Endothelial cell of umbilical vein (primary cell): ENCODE results near the gene AK5. TPM values are rescaled to one million over a fixed set of nuclear protein-coding genes. Genes with fewer than 3 reads are reported as not detected.

Source experiments
- BruUV-seq: library from RNA; stranded (reverse); fragments of 400-500 nt; replicated peaks from 2 replicates; lab custom pipeline; 2021; lab: Mats Ljungman, UMichigan
- CTCF ChIA-PET: fragments of 300-600, 350-600 bp; sonication (Branson Sonifier 250); formaldehyde crosslinking; loops from one replicate; lab custom pipeline; 2021; ENCODE audit warnings: antibody characterized with exemption, inconsistent platforms; lab: Charles Lee
- POLR2A ChIA-PET: fragments of 300-600, 350-600 bp; sonication (Branson Sonifier 250); formaldehyde crosslinking; loops from one replicate; lab custom pipeline; 2021; ENCODE audit warnings: antibody characterized with exemption, inconsistent platforms; lab: Charles Lee
- DNase-seq: peaks from one replicate; pipeline ENCODE4 v3.0.0-alpha.2; 2011; ENCODE audit warnings: low read depth, low spot score
- FAIRE-seq: peaks from 2 replicates; lab custom pipeline; 2011; peaks lifted over from hg19 to GRCh38; lab: Jason Lieb, UNC
- H2AFZ ChIP-seq: 2 replicates; pipeline ENCODE4 v1.6.0; 2012; ENCODE audit warnings: low read depth, low read length, control low read depth, inconsistent platforms
- H3K27ac ChIP-seq: 2 replicates; pipeline ENCODE4 v1.5.1; 2011; ENCODE audit warnings: low read depth, mild to moderate bottlenecking, control low read depth, low read length, moderate library complexity; ENCODE audit not compliant: insufficient read depth
- H3K27me3 ChIP-seq, 2 experiments: 2 replicates each; pipeline versions ENCODE4 v1.6.0 to v1.6.1; 2011; ENCODE audit warnings: low read length in 2 of 2, mixed read lengths in 1 of 2; ENCODE audit not compliant: control insufficient read depth in 2 of 2, insufficient read depth in 2 of 2
- H3K36me3 ChIP-seq, 2 experiments: 2 replicates in 1 of 2; 3 replicates in 1 of 2; pipeline ENCODE4 v1.5.1; 2011; ENCODE audit warnings: low read length in 2 of 2, mild to moderate bottlenecking in 1 of 2, moderate library complexity in 1 of 2; ENCODE audit not compliant: control insufficient read depth in 2 of 2, insufficient read depth in 2 of 2; ENCODE audit errors: extremely low read depth in 1 of 2
- H3K4me1 ChIP-seq: 3 replicates; pipeline ENCODE4 v1.5.1; 2011; ENCODE audit warnings: mild to moderate bottlenecking, low read length; ENCODE audit not compliant: control insufficient read depth, insufficient read depth; ENCODE audit errors: extremely low read depth
- H3K4me2 ChIP-seq: 2 replicates; pipeline ENCODE4 v1.6.1; 2011; ENCODE audit warnings: low read length, control low read depth, mixed read lengths; ENCODE audit not compliant: insufficient read depth
- H3K4me3 ChIP-seq, 3 experiments: fragments of 200-600 bp in 1 of 3; sonication (generic), shearing (Covaris generic) in 1 of 3; replicated peaks in 1 of 3; 2 replicates each; pipeline ENCODE4 v1.5.1; 2011 to 2016; ENCODE audit warnings: control low read depth in 3 of 3, low read length in 3 of 3, mild to moderate bottlenecking in 2 of 3, inconsistent platforms in 1 of 3, low read depth in 1 of 3, moderate library complexity in 1 of 3; ENCODE audit not compliant: insufficient read depth in 1 of 3
- H3K79me2 ChIP-seq: 2 replicates; pipeline ENCODE4 v1.6.0; 2012; ENCODE audit warnings: low read length, inconsistent platforms; ENCODE audit not compliant: control insufficient read depth, insufficient read depth
- H3K9ac ChIP-seq: replicated peaks from 2 replicates; pipeline ENCODE3; 2011; ENCODE audit warnings: low read length, control low read depth; ENCODE audit not compliant: insufficient read depth; ENCODE audit errors: extremely low read depth
- H3K9me1 ChIP-seq: replicated peaks from 3 replicates; pipeline ENCODE4 v1.6.0; 2011; ENCODE audit warnings: mild to moderate bottlenecking, low read length; ENCODE audit not compliant: control insufficient read depth, insufficient read depth; ENCODE audit errors: extremely low read depth
- H3K9me3 ChIP-seq: replicated peaks from 2 replicates; pipeline ENCODE4 v1.5.1; 2012; ENCODE audit warnings: low read length, inconsistent platforms; ENCODE audit not compliant: control insufficient read depth, insufficient read depth
- H4K20me1 ChIP-seq: replicated peaks from 2 replicates; pipeline ENCODE3; 2011; ENCODE audit warnings: mild to moderate bottlenecking, low read length; ENCODE audit not compliant: control insufficient read depth, insufficient read depth; ENCODE audit errors: extremely low read depth
- CTCF ChIP-seq, 2 donors: IDR thresholded peaks; 1 replicate in 1 of 2; 2 replicates in 1 of 2; pipeline ENCODE4 v1.5.1; 2011; ENCODE audit warnings: low read length in 2 of 2, mild to moderate bottlenecking in 2 of 2, moderate library complexity in 2 of 2, control low read depth in 1 of 2, inconsistent platforms in 1 of 2, low read depth in 1 of 2; ENCODE audit not compliant: insufficient read depth in 1 of 2; ENCODE audit errors: extremely low read depth in 1 of 2
- EZH2 ChIP-seq: IDR thresholded peaks from 2 replicates; pipeline ENCODE4 v1.6.1; 2012; ENCODE audit warnings: borderline replicate concordance, low read depth, mild to moderate bottlenecking, moderate library complexity, low read length, inconsistent platforms; ENCODE audit not compliant: severe bottlenecking
- GATA2 ChIP-seq: IDR thresholded peaks from 2 replicates; pipeline ENCODE4 v1.7.0; 2011; ENCODE audit warnings: low read depth, mild to moderate bottlenecking, moderate library complexity, mixed read lengths, low read length; ENCODE audit not compliant: insufficient read length, insufficient read depth
- JUN ChIP-seq: IDR thresholded peaks from 2 replicates; pipeline ENCODE4 v1.6.1; 2011; ENCODE audit warnings: borderline replicate concordance, low read depth; ENCODE audit not compliant: insufficient read length, insufficient read depth
- MAX ChIP-seq: IDR thresholded peaks from 2 replicates; pipeline ENCODE4 v1.6.1; 2011; ENCODE audit not compliant: insufficient read depth, insufficient read length
- MYC ChIP-seq: IDR thresholded peaks from one replicate; pipeline ENCODE4 v1.6.1; 2011; ENCODE audit warnings: mild to moderate bottlenecking, low read depth, low read length
- POLR2AphosphoS5 ChIP-seq: IDR thresholded peaks from 2 replicates; pipeline ENCODE4 v1.6.1; 2012; ENCODE audit warnings: low read depth, mild to moderate bottlenecking, control low read depth, low read length, moderate library complexity; ENCODE audit not compliant: insufficient read depth
- dilution Hi-C: fragments of 300-500 bp; cut with MboI; formaldehyde crosslinking; loops from one replicate; pipeline ENCODE4 v1.15.0; 2019; ENCODE audit warnings: low sequenced_read_pairs; ENCODE audit not compliant: extremely low pct_ligation_motif_present
- intact Hi-C: fragments of 100-400 bp; cut with micrococcal nuclease; formaldehyde crosslinking; loops from one replicate; pipeline ENCODE4 v1.10.0; 2022
- polyA plus RNA-seq, 4 experiments: library from polyadenylated mRNA; depleted of rRNA in 3 of 4; stranded (reverse) in 3 of 4; unstranded in 1 of 4; fragments of >200 nt; gene quantifications; 2 replicates each; pipeline versions ENCODE4 v1.2.1 to v1.2.3, GENCODE V29; 2011 to 2012; ENCODE audit warnings: missing spikeins in 1 of 4
- total RNA-seq: library from RNA; stranded (reverse); gene quantifications from 2 replicates; pipeline ENCODE4 v1.2.3, GENCODE V29; 2021

The AK5 gene
- total and polyA plus RNA-seq, 2 donors (not counting 3 experiments of a cell fraction or from before 2014, with no cell fraction given) = 5.0 to 7.5 TPM

DNA sequence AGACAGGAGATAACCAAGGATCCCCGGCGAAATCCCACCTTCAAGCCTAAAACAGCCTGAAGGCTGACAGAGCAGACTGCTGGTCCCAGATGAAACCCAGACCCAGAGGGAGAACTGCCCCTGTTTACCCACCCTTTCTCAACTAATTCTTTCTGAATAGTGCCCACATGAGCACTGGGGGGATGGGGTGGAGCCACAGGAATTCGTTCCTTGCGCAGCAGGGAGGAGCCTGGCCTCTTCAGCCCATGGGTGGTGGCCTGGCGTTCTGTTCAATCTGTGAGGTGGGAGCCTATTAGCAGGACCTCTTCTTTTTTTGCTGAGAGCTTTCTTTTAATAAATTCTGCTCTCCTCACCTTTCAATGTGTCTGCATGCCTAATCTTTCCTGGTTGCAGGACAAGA lies 6.6 kb upstream of the AK5 start:
- intact Hi-C loops = no loop called here
- Histone ChIP-seq H3K79me2 (no peaks in the 10 kb centered on the region), H3K4me1 (peaks cover 6% of the 10 kb centered on the region), H4K20me1 (no peaks in the 10 kb centered on the region), H3K9me1 (no peaks in the 10 kb centered on the region), H3K27me3 (peaks cover 0 to 8% of the 10 kb centered on the region in 2 experiments), H2AFZ (no peak overlapping the region), H3K36me3 (no peaks in the 10 kb centered on the region), H3K4me3 (no peak overlapping the region), H3K27ac (no peak overlapping the region), H3K4me2 (no peak overlapping the region), H3K9me3 (no peaks in the 10 kb centered on the region), H3K9ac (no peak overlapping the region)
- dilution Hi-C loops = no loop called here
- BruUV-seq = no TSS peak
- DNase-seq (no peak), FAIRE-seq (no peak)
- ChIA-PET POLR2A (no interaction called here), CTCF (no interaction called here)
- TF ChIP-seq JUN = no peak
- no peak for TF ChIP-seq POLR2AphosphoS5
- TF ChIP-seq GATA2 = no peak
- TF ChIP-seq MAX = no peak
- TF ChIP-seq EZH2 = no peak
- no peak for TF ChIP-seq MYC

- no peak for TF ChIP-seq EZH2
- no peak for TF ChIP-seq CTCF (IDR thresholded peaks at IDR 0.05; ENCODE audit: extremely low read depth in 1 of 2, insufficient read depth in 1 of 2, low read depth in 1 of 2, low read length in 2 of 2)
- no peak for TF ChIP-seq GATA2
- H2AFZ ChIP-seq = no peak overlapping the region
- no TSS peak for BruUV-seq
- H3K9ac ChIP-seq = no peak overlapping the region
- H3K27ac ChIP-seq = no peak overlapping the region
- no peak overlapping the region for H3K4me3 ChIP-seq
- H3K4me2 ChIP-seq = no peak overlapping the region
- peaks cover 3 to 17% of the 10 kb centered on the region in 2 experiments for H3K27me3 ChIP-seq
- ChIA-PET POLR2A (no interaction called here), CTCF (no interaction called here)
- peaks cover 5% of the 10 kb centered on the region for H3K4me1 ChIP-seq
- no peaks in the 10 kb centered on the region for H3K36me3 ChIP-seq
- H3K79me2 ChIP-seq = no peaks in the 10 kb centered on the region
- FAIRE-seq (no peak), DNase-seq (no peak)
- H3K9me1 ChIP-seq = no peaks in the 10 kb centered on the region
- intact Hi-C loops = no loop called here
- dilution Hi-C loops = no loop called here
- no peaks in the 10 kb centered on the region for H4K20me1 ChIP-seq
- no peaks in the 10 kb centered on the region for H3K9me3 ChIP-seq
Observed at GRCh38 chr1:77276941-77277340, 4.9 kb upstream of the AK5 start.
